Cortex of kidney (tissue), 1 donor: ENCODE data around the gene SUPT5H.
"Not testable (repeated sequence)": the region's sequence is repeated elsewhere in the genome, so short reads cannot be mapped to it uniquely, and the experiment has no call there.

ENCODE experiments used
- DNase-seq: peaks from one replicate; lab custom pipeline; 2025; lab: John Stamatoyannopoulos, UW

Gene SUPT5H

GRCh38 chr19:39425744-39426143, 19.6 kb upstream of the SUPT5H start:
- DNase-seq = no peak

GRCh38 chr19:39426170-39426569, 19.2 kb upstream of the SUPT5H start:
- DNase-seq = no peak

- DNase-seq = no peak
Observed at GRCh38 chr19:39427707-39428106, 17.7 kb upstream of the SUPT5H start.

GRCh38 chr19:39428283-39429112, 16.9 kb upstream of the SUPT5H start:
- DNase-seq = no peak

GRCh38 chr19:39430675-39431593, 14.4 kb upstream of the SUPT5H start:
- DNase-seq = no peak

- no peak for DNase-seq
Observed at GRCh38 chr19:39432677-39433025, 12.7 kb upstream of the SUPT5H start.

GRCh38 chr19:39433480-39434079, 11.8 kb upstream of the SUPT5H start:
- no peak for DNase-seq

- DNase-seq = no peak
Observed at GRCh38 chr19:39434123-39435076, 11.0 kb upstream of the SUPT5H start.

GRCh38 chr19:39435499-39436349, 9.7 kb upstream of the SUPT5H start, which contains the start of gene RPS16:
TSS of gene RPS16 (minus strand) at chr19:39435949. CDS start at chr19:39435895, 54 bp downstream.
- no peak for DNase-seq

- DNase-seq = no peak
Observed at GRCh38 chr19:39436350-39436716, 9.0 kb upstream of the SUPT5H start.

GRCh38 chr19:39438270-39438934, 7.0 kb upstream of the SUPT5H start:
- no peak for DNase-seq

- no peak for DNase-seq
Observed at GRCh38 chr19:39444598-39445195, 685 bp upstream of the SUPT5H start.

GRCh38 chr19:39446365-39447084, 1.1 kb downstream of the SUPT5H start:
- DNase-seq = no peak

- DNase-seq = no peak
Observed at GRCh38 chr19:39448271-39448670, 2.9 kb downstream of the SUPT5H start.

GRCh38 chr19:39449116-39449797, 3.9 kb downstream of the SUPT5H start:
- no peak for DNase-seq

- DNase-seq = not testable (repeated sequence)
Observed at GRCh38 chr19:39451257-39451656, 5.9 kb downstream of the SUPT5H start.

- no peak for DNase-seq
Observed at GRCh38 chr19:39463403-39463802, 18.0 kb downstream of the SUPT5H start.
